WTC11 (cell line): Measurements from ENCODE around the gene NGRN. TPM values are rescaled to one million over a fixed set of nuclear protein-coding genes. Genes with fewer than 3 reads are reported as not detected.

Source experiments
- ATAC-seq: fragments of 200-7000 bp; cut with Tn5 transposase; 2 replicates; pipeline ENCODE4 v1.10.0; 2021; ENCODE audit warnings: mild to moderate bottlenecking, moderate library complexity
- CTCF ChIA-PET: fragments of 300-600 bp; sonication (Branson Sonifier 250); formaldehyde crosslinking; loops from one replicate; lab custom pipeline; 2021; ENCODE audit warnings: antibody characterized with exemption; lab: Charles Lee
- POLR2A ChIA-PET: fragments of 350-600 bp; sonication (Branson Sonifier 250); formaldehyde crosslinking; loops from one replicate; lab custom pipeline; 2021; ENCODE audit warnings: antibody characterized with exemption; lab: Charles Lee
- DNase-seq: peaks from one replicate; pipeline ENCODE4 v3.0.0; 2021; ENCODE audit warnings: low spot score
- H3K27ac Mint-ChIP-seq: 2 replicates; pipeline ENCODE4 v1.8.0; 2021; ENCODE audit warnings: mixed read lengths
- H3K27me3 Mint-ChIP-seq: 2 replicates; pipeline ENCODE4 v1.8.0; 2021; ENCODE audit warnings: low read depth, mild to moderate bottlenecking, moderate library complexity, mixed read lengths
- H3K36me3 Mint-ChIP-seq: 2 replicates; pipeline ENCODE4 v1.8.0; 2021; ENCODE audit warnings: mixed read lengths
- H3K4me1 Mint-ChIP-seq: 2 replicates; pipeline ENCODE4 v1.8.0; 2022; ENCODE audit warnings: mixed read lengths
- H3K4me3 Mint-ChIP-seq: 2 replicates; pipeline ENCODE4 v1.8.0; 2021; ENCODE audit warnings: mild to moderate bottlenecking, moderate library complexity, mixed read lengths
- H3K9me3 Mint-ChIP-seq: 2 replicates; pipeline ENCODE4 v1.8.0; 2021; ENCODE audit warnings: mixed read lengths
- AFF4 ChIP-seq: sonication (generic); formaldehyde crosslinking; IDR thresholded peaks from 2 replicates; pipeline ENCODE4 v1.8.1; 2023; ENCODE audit warnings: mild to moderate bottlenecking, missing genetic modification reagents, borderline replicate concordance
- CREB1 ChIP-seq: sonication (generic); formaldehyde crosslinking; IDR thresholded peaks from 2 replicates; pipeline ENCODE4 v1.8.0; 2023; ENCODE audit warnings: mild to moderate bottlenecking, missing genetic modification reagents
- CREM ChIP-seq: sonication (generic); formaldehyde crosslinking; IDR thresholded peaks from 2 replicates; pipeline ENCODE4 v1.8.1; 2022; ENCODE audit warnings: mild to moderate bottlenecking, missing genetic modification reagents, moderate library complexity
- E2F5 ChIP-seq: sonication (generic); formaldehyde crosslinking; IDR thresholded peaks from 2 replicates; pipeline ENCODE4 v1.8.1; 2022; ENCODE audit warnings: mild to moderate bottlenecking, moderate library complexity, missing genetic modification reagents
- ETV6 ChIP-seq: sonication (generic); formaldehyde crosslinking; IDR thresholded peaks from 2 replicates; pipeline ENCODE4 v1.8.1; 2022; ENCODE audit warnings: mild to moderate bottlenecking, missing genetic modification reagents
- GABPB1 ChIP-seq: sonication (generic); formaldehyde crosslinking; IDR thresholded peaks from 2 replicates; pipeline ENCODE4 v1.8.1; 2023; ENCODE audit warnings: mild to moderate bottlenecking, missing genetic modification reagents
- GTF2I ChIP-seq: fragments of 250-450 bp; sonication (Bioruptor Pico); conservative IDR thresholded peaks from 2 replicates; pipeline ENCODE4 v1.4.0; 2021; ENCODE audit warnings: mild to moderate bottlenecking
- HMGA2 ChIP-seq: fragments of 250-450 bp; sonication (Bioruptor Pico); IDR thresholded peaks from 2 replicates; pipeline ENCODE4 v1.4.0; 2021; ENCODE audit warnings: mild to moderate bottlenecking, moderate library complexity
- IRF2 ChIP-seq: sonication (generic); formaldehyde crosslinking; IDR thresholded peaks from 2 replicates; pipeline ENCODE4 v1.8.0; 2022; ENCODE audit warnings: low read depth, missing genetic modification reagents, borderline replicate concordance
- MYBL2 ChIP-seq: sonication (generic); formaldehyde crosslinking; IDR thresholded peaks from 2 replicates; pipeline ENCODE4 v1.8.1; 2023; ENCODE audit warnings: mild to moderate bottlenecking, moderate library complexity, missing genetic modification reagents
- NFATC4 ChIP-seq: fragments of 250-450 bp; sonication (Bioruptor Pico); IDR thresholded peaks from 2 replicates; pipeline ENCODE4 v1.9.0; 2021; ENCODE audit warnings: mild to moderate bottlenecking
- NFE2L1 ChIP-seq: sonication (generic); formaldehyde crosslinking; IDR thresholded peaks from 2 replicates; pipeline ENCODE4 v1.8.1; 2023; ENCODE audit warnings: missing genetic modification reagents
- NR2C2 ChIP-seq: sonication (generic); formaldehyde crosslinking; IDR thresholded peaks from 2 replicates; pipeline ENCODE4 v1.8.0; 2022; ENCODE audit warnings: mild to moderate bottlenecking, missing genetic modification reagents
- NR3C1 ChIP-seq: sonication (generic); formaldehyde crosslinking; conservative IDR thresholded peaks from 2 replicates; pipeline ENCODE4 v1.8.1; 2023; ENCODE audit warnings: low read depth, mild to moderate bottlenecking, missing genetic modification reagents
- RELA ChIP-seq: sonication (generic); formaldehyde crosslinking; IDR thresholded peaks from 2 replicates; pipeline ENCODE4 v1.8.1; 2022; ENCODE audit warnings: missing genetic modification reagents, mild to moderate bottlenecking, borderline replicate concordance
- RORB ChIP-seq: fragments of 250-450 bp; sonication (Bioruptor Pico); IDR thresholded peaks from 2 replicates; pipeline ENCODE4 v1.9.0; 2021; ENCODE audit warnings: mild to moderate bottlenecking
- TP53 ChIP-seq: sonication (generic); formaldehyde crosslinking; IDR thresholded peaks from 2 replicates; pipeline ENCODE4 v1.8.1; 2023; ENCODE audit warnings: mild to moderate bottlenecking, missing genetic modification reagents
- ZNF121 ChIP-seq: sonication (generic); formaldehyde crosslinking; IDR thresholded peaks from 2 replicates; pipeline ENCODE4 v1.8.0; 2023; ENCODE audit warnings: missing genetic modification reagents
- ZNF263 ChIP-seq: sonication (generic); formaldehyde crosslinking; IDR thresholded peaks from 2 replicates; pipeline ENCODE4 v1.8.1; 2022; ENCODE audit warnings: low read depth, mild to moderate bottlenecking, moderate library complexity, missing genetic modification reagents
- ZNF317 ChIP-seq: sonication (generic); formaldehyde crosslinking; IDR thresholded peaks from 2 replicates; pipeline ENCODE4 v1.8.1; 2023; ENCODE audit warnings: low read depth, mild to moderate bottlenecking, moderate library complexity, missing genetic modification reagents, borderline replicate concordance
- total RNA-seq: library from RNA; stranded (reverse); gene quantifications from 3 replicates; pipeline ENCODE4 v1.2.3, GENCODE V29; 2021
- TF ChIP-seq, protein P1 (sequence below): fragments of 200-600 bp; IDR thresholded peaks from 2 replicates; pipeline ENCODE4 v1.8.0; 2022; ENCODE audit warnings: antibody characterized with exemption
- TF ChIP-seq, protein P2 (sequence below): fragments of 250-450 bp; sonication (Bioruptor Pico); IDR thresholded peaks from 2 replicates; pipeline ENCODE4 v1.9.0; 2021; ENCODE audit warnings: mild to moderate bottlenecking
- TF ChIP-seq, protein P3 (sequence below): sonication (generic); formaldehyde crosslinking; IDR thresholded peaks from 2 replicates; pipeline ENCODE4 v1.8.1; 2022; ENCODE audit warnings: low read depth, missing genetic modification reagents, borderline replicate concordance

The NGRN gene
- total RNA-seq, 1 experiment from 2014 or later: 77.8 TPM

- Mint-ChIP-seq H3K27me3 (no peaks in the 10 kb centered on the region), H3K36me3 (peaks cover 40% of the 10 kb centered on the region), H3K9me3 (no peaks in the 10 kb centered on the region), H3K4me3 (no peak overlapping the region), H3K27ac (no peak overlapping the region)
- POLR2A ChIA-PET: no interaction called here
- no peak for ATAC-seq
- CTCF ChIA-PET: no interaction called here
- no peak for DNase-seq
- TF ChIP-seq MYBL2 (CRISPR knock-in tag): no peak
- no peak for TF ChIP-seq CREM (CRISPR knock-in tag)
- TF ChIP-seq NFATC4 (CRISPR knock-in tag): no peak
- TF ChIP-seq E2F5: no peak
- no peak for TF ChIP-seq GABPB1 (CRISPR knock-in tag)
- no peak for TF ChIP-seq CREB1 (CRISPR knock-in tag)
- TF ChIP-seq TP53: no peak
- no peak for TF ChIP-seq NFE2L1
- no peak for TF ChIP-seq HMGA2 (CRISPR knock-in tag)
- no peak for TF ChIP-seq AFF4 (CRISPR knock-in tag)
- TF ChIP-seq GTF2I (CRISPR knock-in tag): no peak
- TF ChIP-seq RORB (CRISPR knock-in tag): no peak
- no peak for TF ChIP-seq NR2C2 (CRISPR knock-in tag)
- TF ChIP-seq, all 79 proteins: peak for 0
- 0 out of 2 replicates have a peak, but pooled peaks cover 2% of the 10 kb centered on the region for H3K4me1 Mint-ChIP-seq
Measured at GRCh38 chr15:90227336-90227735, 38.1 kb upstream of the NGRN start.

DNA sequence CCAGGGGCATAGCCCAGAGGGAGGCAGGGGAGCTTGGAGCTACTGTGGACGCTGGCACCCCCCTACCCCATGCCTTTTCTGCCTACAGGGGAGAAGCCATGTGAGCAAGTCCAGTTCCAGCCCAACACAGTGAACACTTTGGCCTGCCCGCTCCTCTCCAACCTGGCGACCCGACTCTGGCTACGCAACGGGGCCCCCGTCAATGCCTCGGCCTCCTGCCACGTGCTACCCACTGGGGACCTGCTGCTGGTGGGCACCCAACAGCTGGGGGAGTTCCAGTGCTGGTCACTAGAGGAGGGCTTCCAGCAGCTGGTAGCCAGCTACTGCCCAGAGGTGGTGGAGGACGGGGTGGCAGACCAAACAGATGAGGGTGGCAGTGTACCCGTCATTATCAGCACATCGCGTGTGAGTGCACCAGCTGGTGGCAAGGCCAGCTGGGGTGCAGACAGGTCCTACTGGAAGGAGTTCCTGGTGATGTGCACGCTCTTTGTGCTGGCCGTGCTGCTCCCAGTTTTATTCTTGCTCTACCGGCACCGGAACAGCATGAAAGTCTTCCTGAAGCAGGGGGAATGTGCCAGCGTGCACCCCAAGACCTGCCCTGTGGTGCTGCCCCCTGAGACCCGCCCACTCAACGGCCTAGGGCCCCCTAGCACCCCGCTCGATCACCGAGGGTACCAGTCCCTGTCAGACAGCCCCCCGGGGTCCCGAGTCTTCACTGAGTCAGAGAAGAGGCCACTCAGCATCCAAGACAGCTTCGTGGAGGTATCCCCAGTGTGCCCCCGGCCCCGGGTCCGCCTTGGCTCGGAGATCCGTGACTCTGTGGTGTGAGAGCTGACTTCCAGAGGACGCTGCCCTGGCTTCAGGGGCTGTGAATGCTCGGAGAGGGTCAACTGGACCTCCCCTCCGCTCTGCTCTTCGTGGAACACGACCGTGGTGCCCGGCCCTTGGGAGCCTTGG is 37.4 kb upstream of the NGRN start:
- TF ChIP-seq, protein P1, sequence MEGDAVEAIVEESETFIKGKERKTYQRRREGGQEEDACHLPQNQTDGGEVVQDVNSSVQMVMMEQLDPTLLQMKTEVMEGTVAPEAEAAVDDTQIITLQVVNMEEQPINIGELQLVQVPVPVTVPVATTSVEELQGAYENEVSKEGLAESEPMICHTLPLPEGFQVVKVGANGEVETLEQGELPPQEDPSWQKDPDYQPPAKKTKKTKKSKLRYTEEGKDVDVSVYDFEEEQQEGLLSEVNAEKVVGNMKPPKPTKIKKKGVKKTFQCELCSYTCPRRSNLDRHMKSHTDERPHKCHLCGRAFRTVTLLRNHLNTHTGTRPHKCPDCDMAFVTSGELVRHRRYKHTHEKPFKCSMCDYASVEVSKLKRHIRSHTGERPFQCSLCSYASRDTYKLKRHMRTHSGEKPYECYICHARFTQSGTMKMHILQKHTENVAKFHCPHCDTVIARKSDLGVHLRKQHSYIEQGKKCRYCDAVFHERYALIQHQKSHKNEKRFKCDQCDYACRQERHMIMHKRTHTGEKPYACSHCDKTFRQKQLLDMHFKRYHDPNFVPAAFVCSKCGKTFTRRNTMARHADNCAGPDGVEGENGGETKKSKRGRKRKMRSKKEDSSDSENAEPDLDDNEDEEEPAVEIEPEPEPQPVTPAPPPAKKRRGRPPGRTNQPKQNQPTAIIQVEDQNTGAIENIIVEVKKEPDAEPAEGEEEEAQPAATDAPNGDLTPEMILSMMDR: no peak
- no peak for TF ChIP-seq NR3C1 (CRISPR knock-in tag)
- no peak for TF ChIP-seq RORB (CRISPR knock-in tag)
- no peak for TF ChIP-seq ZNF121 (CRISPR knock-in tag)
- no peak for TF ChIP-seq ZNF317 (CRISPR knock-in tag)
- no peak for TF ChIP-seq RELA
- TF ChIP-seq MYBL2 (CRISPR knock-in tag): no peak
- TF ChIP-seq, protein P2, sequence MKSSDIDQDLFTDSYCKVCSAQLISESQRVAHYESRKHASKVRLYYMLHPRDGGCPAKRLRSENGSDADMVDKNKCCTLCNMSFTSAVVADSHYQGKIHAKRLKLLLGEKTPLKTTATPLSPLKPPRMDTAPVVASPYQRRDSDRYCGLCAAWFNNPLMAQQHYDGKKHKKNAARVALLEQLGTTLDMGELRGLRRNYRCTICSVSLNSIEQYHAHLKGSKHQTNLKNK: no peak
- TF ChIP-seq ZNF263 (CRISPR knock-in tag): no peak
- TF ChIP-seq ETV6 (CRISPR knock-in tag): no peak
- TF ChIP-seq IRF2 (CRISPR knock-in tag): no peak
- TF ChIP-seq, protein P3, sequence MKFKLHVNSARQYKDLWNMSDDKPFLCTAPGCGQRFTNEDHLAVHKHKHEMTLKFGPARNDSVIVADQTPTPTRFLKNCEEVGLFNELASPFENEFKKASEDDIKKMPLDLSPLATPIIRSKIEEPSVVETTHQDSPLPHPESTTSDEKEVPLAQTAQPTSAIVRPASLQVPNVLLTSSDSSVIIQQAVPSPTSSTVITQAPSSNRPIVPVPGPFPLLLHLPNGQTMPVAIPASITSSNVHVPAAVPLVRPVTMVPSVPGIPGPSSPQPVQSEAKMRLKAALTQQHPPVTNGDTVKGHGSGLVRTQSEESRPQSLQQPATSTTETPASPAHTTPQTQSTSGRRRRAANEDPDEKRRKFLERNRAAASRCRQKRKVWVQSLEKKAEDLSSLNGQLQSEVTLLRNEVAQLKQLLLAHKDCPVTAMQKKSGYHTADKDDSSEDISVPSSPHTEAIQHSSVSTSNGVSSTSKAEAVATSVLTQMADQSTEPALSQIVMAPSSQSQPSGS (CRISPR knock-in tag): no peak
- no peak for TF ChIP-seq E2F5
- no peak for TF ChIP-seq NFE2L1
- CTCF ChIA-PET: no interaction called here
- DNase-seq: no peak
- peaks cover 7% of the 10 kb centered on the region for H3K4me1 Mint-ChIP-seq
- no peaks in the 10 kb centered on the region for H3K27me3 Mint-ChIP-seq
- no peaks in the 10 kb centered on the region for H3K9me3 Mint-ChIP-seq
- H3K27ac Mint-ChIP-seq: no peak overlapping the region
- H3K36me3 Mint-ChIP-seq: peaks cover 40% of the 10 kb centered on the region
- no peak for ATAC-seq
- no peak overlapping the region for H3K4me3 Mint-ChIP-seq
- POLR2A ChIA-PET: no interaction called here
